Neural progenitor cell (in vitro differentiated cells): ENCODE data around the gene OMA1. TPM values are rescaled to one million over a fixed set of nuclear protein-coding genes. Genes with fewer than 3 reads are reported as not detected.

Experiments
- DNase-seq: peaks from one replicate; pipeline ENCODE4 v3.0.0-alpha.2; 2016; ENCODE audit warnings: low spot score
- H2AFZ ChIP-seq: fragments of 200-600 bp; sonication (generic); replicated peaks from 2 replicates; pipeline ENCODE4 v1.6.1; 2016; ENCODE audit warnings: antibody characterized with exemption
- H3F3A ChIP-seq: fragments of 200-600 bp; sonication (generic); 2 replicates; pipeline ENCODE4 v1.6.1; 2016; ENCODE audit warnings: antibody characterized with exemption, low read depth
- H3K27ac ChIP-seq: fragments of 200-600 bp; sonication (generic); 2 replicates; pipeline ENCODE4 v1.5.1; 2016; ENCODE audit warnings: mild to moderate bottlenecking
- H3K27me3 ChIP-seq: fragments of 200-600 bp; sonication (generic); 2 replicates; pipeline ENCODE4 v1.6.1; 2016; ENCODE audit warnings: mild to moderate bottlenecking, moderate library complexity
- H3K36me3 ChIP-seq: fragments of 200-600 bp; sonication (generic); 2 replicates; pipeline ENCODE4 v1.5.1; 2016
- H3K4me1 ChIP-seq: fragments of 200-600 bp; sonication (generic); 2 replicates; pipeline ENCODE4 v1.6.1; 2016; ENCODE audit warnings: mixed run types
- H3K4me2 ChIP-seq: fragments of 200-600 bp; sonication (generic); 2 replicates; pipeline ENCODE4 v1.6.1; 2016
- H3K4me3 ChIP-seq: fragments of 200-600 bp; sonication (generic); 2 replicates; pipeline ENCODE4 v1.5.1; 2016
- H3K79me2 ChIP-seq: fragments of 200-600 bp; sonication (generic); 2 replicates; pipeline ENCODE4 v1.6.1; 2016; ENCODE audit warnings: low read depth
- H3K9ac ChIP-seq: fragments of 200-600 bp; sonication (generic); 2 replicates; pipeline ENCODE4 v1.6.1; 2016
- H3K9me3 ChIP-seq: fragments of 200-600 bp; sonication (generic); 2 replicates; pipeline ENCODE4 v1.5.1; 2016; ENCODE audit warnings: low read depth
- H4K20me1 ChIP-seq: fragments of 200-600 bp; sonication (generic); 2 replicates; pipeline ENCODE4 v1.6.1; 2016; ENCODE audit warnings: low read depth
- H3K27ac Mint-ChIP-seq: 3 replicates; pipeline ENCODE4 v1.8.0; 2021; ENCODE audit warnings: mixed read lengths
- H3K27me3 Mint-ChIP-seq: 2 replicates; pipeline ENCODE4 v1.8.0; 2022; ENCODE audit warnings: low read depth, mild to moderate bottlenecking, inconsistent platforms, moderate library complexity, mixed read lengths; ENCODE audit not compliant: insufficient read depth
- H3K36me3 Mint-ChIP-seq: 3 replicates; pipeline ENCODE4 v1.8.0; 2021; ENCODE audit warnings: mixed read lengths
- H3K4me1 Mint-ChIP-seq: 3 replicates; pipeline ENCODE4 v1.8.0; 2021; ENCODE audit warnings: mixed read lengths
- H3K4me3 Mint-ChIP-seq: 3 replicates; pipeline ENCODE4 v1.8.0; 2021; ENCODE audit warnings: mild to moderate bottlenecking, moderate library complexity, mixed read lengths
- H3K9me3 Mint-ChIP-seq: 3 replicates; pipeline ENCODE4 v1.8.0; 2020; ENCODE audit warnings: mixed read lengths
- EZH2 ChIP-seq: fragments of 200-600 bp; sonication (generic); IDR thresholded peaks from 2 replicates; pipeline ENCODE4 v1.6.1; 2017; ENCODE audit warnings: antibody characterized with exemption, mild to moderate bottlenecking, moderate library complexity
- EZH2phosphoT487 ChIP-seq: fragments of 200-600 bp; sonication (generic); IDR thresholded peaks from 2 replicates; pipeline ENCODE4 v1.6.1; 2017; ENCODE audit warnings: antibody characterized with exemption
- total RNA-seq: library from RNA; depleted of rRNA; stranded (reverse); fragments of >200 nt; gene quantifications from 2 replicates; pipeline ENCODE4 v1.2.3, GENCODE V29; 2015; ENCODE audit warnings: low replicate concordance
- TF ChIP-seq, protein P1 (sequence below): fragments of 200-600 bp; sonication (generic); IDR thresholded peaks from 2 replicates; pipeline ENCODE4 v1.5.1; 2017; ENCODE audit warnings: antibody characterized with exemption, mild to moderate bottlenecking

OMA1 gene
- total RNA-seq, 1 donor from 2014 or later, result 19.8 TPM

DNA sequence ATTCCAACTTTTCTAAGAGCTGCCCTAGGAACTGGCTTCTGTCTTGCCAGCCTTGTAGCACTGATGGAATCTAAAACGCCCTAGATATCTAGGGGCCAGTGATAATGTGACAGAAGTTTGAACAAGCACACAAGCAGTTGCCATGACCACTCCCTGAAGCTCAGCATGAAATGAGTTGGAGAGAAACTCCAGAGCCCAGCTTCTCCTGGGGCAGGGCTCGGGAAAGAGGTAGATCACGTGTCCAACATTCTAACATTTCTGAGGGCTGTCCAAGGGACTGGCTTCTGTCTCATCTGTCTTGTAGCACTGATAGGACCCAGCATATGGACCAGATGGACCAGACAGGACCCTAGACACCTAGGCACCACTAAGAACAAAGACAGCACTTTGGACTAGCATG lies 37.9 kb downstream of the OMA1 start:
- Mint-ChIP-seq H3K9me3 (peaks cover 21% of the 10 kb centered on the region), H3K27ac (no peak overlapping the region), H3K4me3 (no peak overlapping the region), H3K27me3 (no peaks in the 10 kb centered on the region), H3K4me1 (peaks cover 2% of the 10 kb centered on the region), H3K36me3 (peaks cover 16% of the 10 kb centered on the region)
- TF ChIP-seq EZH2 (no peak), EZH2phosphoT487 (no peak)
- TF ChIP-seq, protein P1, sequence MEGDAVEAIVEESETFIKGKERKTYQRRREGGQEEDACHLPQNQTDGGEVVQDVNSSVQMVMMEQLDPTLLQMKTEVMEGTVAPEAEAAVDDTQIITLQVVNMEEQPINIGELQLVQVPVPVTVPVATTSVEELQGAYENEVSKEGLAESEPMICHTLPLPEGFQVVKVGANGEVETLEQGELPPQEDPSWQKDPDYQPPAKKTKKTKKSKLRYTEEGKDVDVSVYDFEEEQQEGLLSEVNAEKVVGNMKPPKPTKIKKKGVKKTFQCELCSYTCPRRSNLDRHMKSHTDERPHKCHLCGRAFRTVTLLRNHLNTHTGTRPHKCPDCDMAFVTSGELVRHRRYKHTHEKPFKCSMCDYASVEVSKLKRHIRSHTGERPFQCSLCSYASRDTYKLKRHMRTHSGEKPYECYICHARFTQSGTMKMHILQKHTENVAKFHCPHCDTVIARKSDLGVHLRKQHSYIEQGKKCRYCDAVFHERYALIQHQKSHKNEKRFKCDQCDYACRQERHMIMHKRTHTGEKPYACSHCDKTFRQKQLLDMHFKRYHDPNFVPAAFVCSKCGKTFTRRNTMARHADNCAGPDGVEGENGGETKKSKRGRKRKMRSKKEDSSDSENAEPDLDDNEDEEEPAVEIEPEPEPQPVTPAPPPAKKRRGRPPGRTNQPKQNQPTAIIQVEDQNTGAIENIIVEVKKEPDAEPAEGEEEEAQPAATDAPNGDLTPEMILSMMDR, result no peak
- Histone ChIP-seq H3K36me3 (no peaks in the 10 kb centered on the region), H2AFZ (no peak overlapping the region), H3F3A (no peaks in the 10 kb centered on the region), H3K9ac (no peak overlapping the region), H3K4me3 (no peak overlapping the region), H3K4me1 (no peaks in the 10 kb centered on the region), H3K27ac (no peak overlapping the region), H4K20me1 (no peaks in the 10 kb centered on the region), H3K27me3 (no peaks in the 10 kb centered on the region), H3K79me2 (no peaks in the 10 kb centered on the region), H3K4me2 (no peak overlapping the region), H3K9me3 (no peaks in the 10 kb centered on the region)
- DNase-seq, result no peak

DNA sequence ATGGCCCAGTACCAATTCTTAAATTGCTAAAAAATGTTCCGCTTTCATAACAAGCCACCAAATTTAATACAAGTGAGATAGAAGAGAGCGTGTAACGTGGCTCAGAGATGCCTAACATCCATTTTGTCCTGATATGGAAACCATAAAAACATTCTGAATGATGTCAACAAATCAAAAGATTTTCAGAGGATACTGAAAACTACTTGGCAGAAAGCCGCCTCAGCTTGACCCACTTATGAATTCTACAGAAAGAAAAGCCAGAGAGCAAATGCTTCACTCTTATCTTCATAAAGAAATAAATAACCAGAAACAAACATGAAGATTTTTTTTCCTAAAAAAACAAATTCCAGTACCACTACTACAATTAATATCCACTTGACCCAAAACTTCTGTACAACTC lies 41.2 kb downstream of the OMA1 start:
- Mint-ChIP-seq H3K4me3 (no peak overlapping the region), H3K27ac (no peak overlapping the region), H3K9me3 (peaks cover 6% of the 10 kb centered on the region), H3K4me1 (peaks cover 2% of the 10 kb centered on the region), H3K27me3 (no peaks in the 10 kb centered on the region), H3K36me3 (peaks cover 4% of the 10 kb centered on the region)
- Histone ChIP-seq H3F3A (no peaks in the 10 kb centered on the region), H2AFZ (no peak overlapping the region), H3K4me1 (no peaks in the 10 kb centered on the region), H3K27ac (no peak overlapping the region), H3K9me3 (no peaks in the 10 kb centered on the region), H3K36me3 (no peaks in the 10 kb centered on the region), H3K4me2 (no peak overlapping the region), H3K4me3 (no peak overlapping the region), H4K20me1 (no peaks in the 10 kb centered on the region), H3K27me3 (no peaks in the 10 kb centered on the region), H3K79me2 (no peaks in the 10 kb centered on the region), H3K9ac (no peak overlapping the region)
- no peak for TF ChIP-seq EZH2phosphoT487
- TF ChIP-seq EZH2, result no peak
- no peak for DNase-seq

DNA sequence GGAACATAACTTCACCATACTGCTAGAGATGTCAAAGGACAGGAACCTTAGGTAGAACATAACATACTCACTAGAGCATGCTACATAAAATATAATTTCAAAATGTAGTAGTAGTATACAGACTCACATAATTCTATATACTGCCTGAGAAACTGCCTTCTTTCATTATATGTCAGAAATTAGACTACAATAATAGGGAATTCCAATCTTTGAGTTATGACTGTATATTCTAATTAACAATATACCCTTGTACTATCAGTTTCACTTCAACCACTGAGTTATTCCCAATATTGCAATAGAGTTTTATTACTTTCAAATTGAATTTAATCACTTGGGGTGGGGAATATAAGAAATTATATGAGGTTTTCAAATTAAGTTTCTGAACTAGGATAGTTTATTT lies 44.0 kb downstream of the OMA1 start:
- H3K4me1 Mint-ChIP-seq, result no peaks in the 10 kb centered on the region
- Histone ChIP-seq H3K27me3 (no peaks in the 10 kb centered on the region), H3K9me3 (no peaks in the 10 kb centered on the region), H3K27ac (no peak overlapping the region), H3F3A (no peaks in the 10 kb centered on the region), H3K4me1 (no peaks in the 10 kb centered on the region), H3K9ac (no peak overlapping the region), H4K20me1 (no peaks in the 10 kb centered on the region), H3K79me2 (no peaks in the 10 kb centered on the region), H3K36me3 (no peaks in the 10 kb centered on the region), H3K4me2 (no peak overlapping the region), H3K4me3 (no peak overlapping the region), H2AFZ (no peak overlapping the region)
- no peak for DNase-seq
- no peak overlapping the region for H3K27ac Mint-ChIP-seq
- no peaks in the 10 kb centered on the region for H3K9me3 Mint-ChIP-seq
- TF ChIP-seq EZH2phosphoT487, result no peak
- TF ChIP-seq, protein P1, result no peak
- H3K27me3 Mint-ChIP-seq, result no peaks in the 10 kb centered on the region
- H3K36me3 Mint-ChIP-seq, result no peaks in the 10 kb centered on the region
- H3K4me3 Mint-ChIP-seq, result no peak overlapping the region

DNA sequence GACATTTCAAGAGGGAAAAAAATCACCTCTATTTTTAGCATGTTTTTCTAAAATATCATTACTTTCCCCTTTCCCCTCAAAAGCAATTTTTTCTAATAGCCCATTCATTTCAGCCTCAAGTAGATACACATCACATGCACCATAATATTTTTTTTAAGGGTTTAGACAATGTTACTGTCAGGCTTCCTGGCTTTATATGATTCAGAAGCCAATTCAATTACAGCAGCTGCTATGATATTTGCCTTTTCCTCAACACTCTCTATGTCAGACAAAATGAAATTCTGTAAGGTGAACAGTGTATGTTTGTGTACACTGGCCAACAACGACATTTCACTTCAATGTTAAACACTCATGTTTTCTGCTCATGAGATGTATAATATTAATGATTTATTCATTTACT lies 46.5 kb downstream of the OMA1 start:
- Histone ChIP-seq H2AFZ (no peak overlapping the region), H3K27me3 (no peaks in the 10 kb centered on the region), H3K9ac (no peak overlapping the region), H3K79me2 (no peaks in the 10 kb centered on the region), H3K27ac (no peak overlapping the region), H3K4me2 (no peak overlapping the region), H3K9me3 (no peaks in the 10 kb centered on the region), H3F3A (no peaks in the 10 kb centered on the region), H3K4me1 (no peaks in the 10 kb centered on the region), H4K20me1 (no peaks in the 10 kb centered on the region), H3K36me3 (no peaks in the 10 kb centered on the region), H3K4me3 (no peak overlapping the region)
- no peak for DNase-seq
- Mint-ChIP-seq H3K4me3 (no peak overlapping the region), H3K36me3 (no peaks in the 10 kb centered on the region), H3K27ac (no peak overlapping the region), H3K9me3 (no peaks in the 10 kb centered on the region), H3K4me1 (no peaks in the 10 kb centered on the region), H3K27me3 (no peaks in the 10 kb centered on the region)
- TF ChIP-seq EZH2 (no peak), EZH2phosphoT487 (no peak)
- TF ChIP-seq, protein P1, result no peak
